GM15510 (cell line): Measurements from ENCODE around the gene P2RX6.

ENCODE experiments used
- POLR2A ChIP-seq: IDR thresholded peaks from 3 replicates; pipeline ENCODE4 v1.6.1; 2011; ENCODE audit warnings: borderline replicate concordance; ENCODE audit not compliant: insufficient read length; ENCODE audit errors: extremely low read depth

Gene P2RX6

GRCh38 chr22:20990184-20991180 is 24.5 kb upstream of the P2RX6 start:
- no peak for TF ChIP-seq POLR2A

DNA sequence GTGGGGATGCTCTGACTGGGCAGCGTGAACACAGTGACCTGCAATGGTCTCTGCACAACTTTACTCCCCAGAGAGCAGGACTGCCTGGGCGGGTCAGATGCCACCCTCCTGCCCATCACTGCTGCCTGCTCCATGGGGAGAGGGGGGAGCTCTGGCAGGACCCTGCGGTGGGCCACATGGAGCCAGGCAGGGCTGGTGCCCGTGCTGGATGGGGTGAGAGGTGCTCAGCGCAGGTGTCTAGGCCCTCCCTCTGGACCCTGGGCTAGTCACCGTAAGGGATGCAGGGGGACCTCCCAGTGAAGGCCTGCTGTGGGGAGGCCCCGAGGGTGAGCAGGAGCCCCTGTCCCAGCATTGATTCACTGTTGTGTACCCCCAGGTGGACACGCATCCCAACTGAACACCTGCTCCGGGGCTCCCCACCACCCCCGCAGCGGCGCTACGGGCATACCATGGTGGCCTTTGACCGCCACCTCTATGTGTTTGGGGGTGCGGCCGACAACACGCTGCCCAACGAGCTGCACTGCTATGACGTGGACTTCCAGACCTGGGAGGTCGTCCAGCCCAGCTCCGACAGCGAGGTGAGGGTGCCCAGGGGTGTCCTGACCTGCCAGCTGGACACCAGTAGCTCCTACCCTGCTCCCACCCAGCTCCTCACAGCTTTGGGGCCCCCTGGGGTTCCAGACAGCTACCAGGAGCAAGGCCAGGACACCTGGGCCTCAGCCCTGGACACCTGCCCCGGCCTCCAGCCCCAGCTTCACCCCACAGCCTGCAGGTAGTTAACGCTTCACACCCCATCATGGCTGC is 23.5 kb upstream of the P2RX6 start:
- no peak for TF ChIP-seq POLR2A

- TF ChIP-seq POLR2A = no peak
Measured at GRCh38 chr22:20992056-20992442, 22.9 kb upstream of the P2RX6 start.

GRCh38 chr22:20992456-20993303 is 22.3 kb upstream of the P2RX6 start:
- no peak for TF ChIP-seq POLR2A

- TF ChIP-seq POLR2A = no peak
Measured at GRCh38 chr22:20993304-20994127, 21.4 kb upstream of the P2RX6 start.

DNA sequence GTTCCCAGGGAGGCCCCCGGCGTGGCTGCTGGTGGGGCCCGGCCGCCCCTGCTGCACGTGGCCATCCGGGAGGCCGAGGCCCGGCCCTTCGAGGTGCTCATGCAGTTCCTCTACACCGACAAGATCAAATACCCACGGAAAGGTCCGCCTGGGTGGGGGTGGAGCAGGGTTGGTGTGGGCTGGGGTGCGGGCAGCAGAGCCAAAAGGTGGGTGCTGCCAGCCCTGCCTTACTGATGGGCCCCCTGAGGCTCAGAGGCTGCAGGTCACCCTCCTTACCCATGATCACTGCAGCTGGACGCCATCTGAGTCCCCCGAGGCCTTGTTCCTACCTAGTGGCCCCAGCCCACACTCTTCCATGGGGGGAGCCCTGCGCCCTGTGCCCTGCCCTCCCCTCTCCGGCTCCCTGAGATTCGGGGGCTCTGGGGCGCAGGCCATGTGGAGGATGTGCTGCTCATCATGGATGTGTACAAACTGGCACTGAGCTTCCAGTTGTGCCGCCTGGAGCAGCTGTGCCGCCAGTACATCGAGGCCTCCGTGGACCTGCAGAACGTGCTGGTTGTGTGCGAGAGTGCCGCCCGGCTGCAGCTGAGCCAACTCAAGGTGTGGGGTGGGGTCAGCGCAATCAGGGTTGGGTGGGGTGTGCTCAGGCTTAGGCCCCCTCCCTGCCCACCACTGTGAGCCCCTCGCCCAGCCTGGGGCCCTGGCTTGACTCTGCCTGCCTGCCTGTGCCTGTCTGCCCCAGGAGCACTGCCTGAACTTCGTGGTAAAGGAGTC is 20.6 kb upstream of the P2RX6 start:
- no peak for TF ChIP-seq POLR2A

GRCh38 chr22:20994902-20995241 is 20.1 kb upstream of the P2RX6 start:
- no peak for TF ChIP-seq POLR2A

- no peak for TF ChIP-seq POLR2A
Measured at GRCh38 chr22:20995329-20996030, 19.5 kb upstream of the P2RX6 start.

DNA sequence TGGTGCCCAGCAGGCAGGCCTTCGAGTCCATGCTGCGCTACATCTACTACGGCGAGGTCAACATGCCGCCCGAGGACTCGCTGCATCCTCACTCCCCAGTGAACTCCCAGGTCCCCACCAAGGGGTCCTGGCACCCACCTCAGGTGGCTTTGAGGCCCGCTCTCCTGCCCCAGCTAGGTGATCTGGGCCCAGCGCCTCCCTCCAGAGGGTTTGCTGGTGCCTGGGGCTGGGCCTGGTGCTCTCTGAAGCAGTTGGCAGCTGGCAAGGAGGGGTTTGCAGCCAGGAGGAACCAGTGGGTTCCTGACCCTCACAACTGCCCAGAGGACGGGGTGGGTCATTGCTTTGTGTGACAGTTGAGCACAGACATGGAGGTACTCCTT is 18.9 kb upstream of the P2RX6 start:
- TF ChIP-seq POLR2A = no peak

- TF ChIP-seq POLR2A = no peak
Measured at GRCh38 chr22:20996598-20997535, 18.1 kb upstream of the P2RX6 start.

GRCh38 chr22:20997536-20998257 is 17.3 kb upstream of the P2RX6 start:
- TF ChIP-seq POLR2A = peak; percentile 25
